Nephron (organoid): Measurements from ENCODE around the gene NKAIN1.
"Not testable (repeated sequence)": the region's sequence is repeated elsewhere in the genome, so short reads cannot be mapped to it uniquely, and the experiment has no call there.

Experiments used
- H3K27ac Mint-ChIP-seq, 3 experiments: 2 replicates each; pipeline ENCODE4 v1.8.0; 2020; ENCODE audit warnings: mixed read lengths in 3 of 3, mild to moderate bottlenecking in 2 of 3, moderate library complexity in 1 of 3
- H3K27me3 Mint-ChIP-seq: 2 replicates; pipeline ENCODE4 v1.8.0; 2021; ENCODE audit warnings: low read depth, mild to moderate bottlenecking, moderate library complexity, mixed read lengths
- H3K36me3 Mint-ChIP-seq: 2 replicates; pipeline ENCODE4 v1.8.0; 2020; ENCODE audit warnings: low read depth, mixed read lengths
- H3K4me1 Mint-ChIP-seq: 2 replicates; pipeline ENCODE4 v1.8.0; 2020; ENCODE audit warnings: mixed read lengths
- H3K4me3 Mint-ChIP-seq, 3 experiments: 2 replicates each; pipeline ENCODE4 v1.8.0; 2020; ENCODE audit warnings: mild to moderate bottlenecking in 3 of 3, mixed read lengths in 3 of 3, moderate library complexity in 2 of 3
- H3K9me3 Mint-ChIP-seq: 2 replicates; pipeline ENCODE4 v1.8.0; 2020; ENCODE audit warnings: mixed read lengths
- CTCF ChIP-seq, 3 experiments: fragments of 200-600 bp; sonication (generic); IDR thresholded peaks; one replicate each; pipeline ENCODE4 v1.5.0; 2021; ENCODE audit warnings: antibody characterized with exemption in 3 of 3; ENCODE audit not compliant: unreplicated experiment in 3 of 3

The NKAIN1 gene

GRCh38 chr1:31148409-31148808 is 91.3 kb downstream of the NKAIN1 start:
- H3K27ac Mint-ChIP-seq = no peak overlapping the region
- H3K4me3 Mint-ChIP-seq = no peak overlapping the region
- H3K27me3 Mint-ChIP-seq = peaks cover 6% of the 10 kb centered on the region
- H3K9me3 Mint-ChIP-seq = peaks cover 1% of the 10 kb centered on the region
- H3K4me1 Mint-ChIP-seq = no peaks in the 10 kb centered on the region
- H3K36me3 Mint-ChIP-seq = no peaks in the 10 kb centered on the region
- no peak for TF ChIP-seq CTCF (IDR thresholded peaks at IDR 0.05; ENCODE audit: unreplicated experiment in 3 of 3)

- H3K4me1 Mint-ChIP-seq = no peaks in the 10 kb centered on the region
- TF ChIP-seq CTCF (IDR thresholded peaks at IDR 0.05; ENCODE audit: unreplicated experiment in 3 of 3) = no peak
- H3K36me3 Mint-ChIP-seq = no peaks in the 10 kb centered on the region
- peak overlapping the region in 2 of 3 experiments; percentile 41 to 57 for H3K27ac Mint-ChIP-seq
- no peak overlapping the region for H3K4me3 Mint-ChIP-seq
- peaks cover 6% of the 10 kb centered on the region for H3K27me3 Mint-ChIP-seq
- H3K9me3 Mint-ChIP-seq = no peaks in the 10 kb centered on the region
Observed at GRCh38 chr1:31145648-31146047, 94.0 kb downstream of the NKAIN1 start.

- no peaks in the 10 kb centered on the region for H3K4me1 Mint-ChIP-seq
- peaks cover 6% of the 10 kb centered on the region for H3K27me3 Mint-ChIP-seq
- H3K36me3 Mint-ChIP-seq = no peaks in the 10 kb centered on the region
- no peaks in the 10 kb centered on the region for H3K9me3 Mint-ChIP-seq
- no peak overlapping the region for H3K4me3 Mint-ChIP-seq
- H3K27ac Mint-ChIP-seq = peak overlapping the region in 1 of 3 experiments; percentile 54
- no peak for TF ChIP-seq CTCF (IDR thresholded peaks at IDR 0.05; ENCODE audit: unreplicated experiment in 3 of 3)
Observed at GRCh38 chr1:31144442-31144841, 95.2 kb downstream of the NKAIN1 start.

GRCh38 chr1:31143455-31143854 is 96.2 kb downstream of the NKAIN1 start:
- H3K9me3 Mint-ChIP-seq = no peaks in the 10 kb centered on the region
- no peak overlapping the region for H3K27ac Mint-ChIP-seq
- no peak for TF ChIP-seq CTCF (IDR thresholded peaks at IDR 0.05; ENCODE audit: unreplicated experiment in 3 of 3)
- no peaks in the 10 kb centered on the region for H3K4me1 Mint-ChIP-seq
- peaks cover 6% of the 10 kb centered on the region for H3K27me3 Mint-ChIP-seq
- no peaks in the 10 kb centered on the region for H3K36me3 Mint-ChIP-seq
- H3K4me3 Mint-ChIP-seq = no peak overlapping the region

- Mint-ChIP-seq H3K4me1 (no peaks in the 10 kb centered on the region), H3K9me3 (no peaks in the 10 kb centered on the region), H3K36me3 (no peaks in the 10 kb centered on the region), H3K4me3 (no peak overlapping the region), H3K27me3 (peaks cover 6% of the 10 kb centered on the region), H3K27ac (no peak overlapping the region)
- no peak for TF ChIP-seq CTCF (IDR thresholded peaks at IDR 0.05; ENCODE audit: unreplicated experiment in 3 of 3)
Observed at GRCh38 chr1:31142406-31142805, 97.3 kb downstream of the NKAIN1 start.

- H3K27ac Mint-ChIP-seq = no peak overlapping the region
- TF ChIP-seq CTCF (IDR thresholded peaks at IDR 0.05; ENCODE audit: unreplicated experiment in 3 of 3) = no peak
- no peak overlapping the region for H3K4me3 Mint-ChIP-seq
- H3K36me3 Mint-ChIP-seq = no peaks in the 10 kb centered on the region
- peaks cover 6% of the 10 kb centered on the region for H3K27me3 Mint-ChIP-seq
- H3K4me1 Mint-ChIP-seq = no peaks in the 10 kb centered on the region
- peaks cover 8% of the 10 kb centered on the region for H3K9me3 Mint-ChIP-seq
Observed at GRCh38 chr1:31140299-31140698, 99.4 kb downstream of the NKAIN1 start.

GRCh38 chr1:31138797-31139521 is 100.7 kb downstream of the NKAIN1 start:
- not testable (repeated sequence) for H3K4me1 Mint-ChIP-seq, H3K4me3 Mint-ChIP-seq, H3K27ac Mint-ChIP-seq, H3K36me3 Mint-ChIP-seq, H3K9me3 Mint-ChIP-seq, H3K27me3 Mint-ChIP-seq

- H3K4me3 Mint-ChIP-seq, H3K9me3 Mint-ChIP-seq, H3K36me3 Mint-ChIP-seq, H3K4me1 Mint-ChIP-seq, H3K27ac Mint-ChIP-seq, H3K27me3 Mint-ChIP-seq: not testable (repeated sequence)
Observed at GRCh38 chr1:31137873-31138272, 101.8 kb downstream of the NKAIN1 start.
